A204.1 (cell line): ENCODE data around the gene MMS19.
A peak's percentile ranks its signal among the peaks of the same experiment; 100 is the strongest.

ENCODE experiments used
- FAIRE-seq: peaks from 2 replicates; lab custom pipeline; 2012; peaks lifted over from hg19 to GRCh38; lab: Jason Lieb, UNC

Gene MMS19, protein sequence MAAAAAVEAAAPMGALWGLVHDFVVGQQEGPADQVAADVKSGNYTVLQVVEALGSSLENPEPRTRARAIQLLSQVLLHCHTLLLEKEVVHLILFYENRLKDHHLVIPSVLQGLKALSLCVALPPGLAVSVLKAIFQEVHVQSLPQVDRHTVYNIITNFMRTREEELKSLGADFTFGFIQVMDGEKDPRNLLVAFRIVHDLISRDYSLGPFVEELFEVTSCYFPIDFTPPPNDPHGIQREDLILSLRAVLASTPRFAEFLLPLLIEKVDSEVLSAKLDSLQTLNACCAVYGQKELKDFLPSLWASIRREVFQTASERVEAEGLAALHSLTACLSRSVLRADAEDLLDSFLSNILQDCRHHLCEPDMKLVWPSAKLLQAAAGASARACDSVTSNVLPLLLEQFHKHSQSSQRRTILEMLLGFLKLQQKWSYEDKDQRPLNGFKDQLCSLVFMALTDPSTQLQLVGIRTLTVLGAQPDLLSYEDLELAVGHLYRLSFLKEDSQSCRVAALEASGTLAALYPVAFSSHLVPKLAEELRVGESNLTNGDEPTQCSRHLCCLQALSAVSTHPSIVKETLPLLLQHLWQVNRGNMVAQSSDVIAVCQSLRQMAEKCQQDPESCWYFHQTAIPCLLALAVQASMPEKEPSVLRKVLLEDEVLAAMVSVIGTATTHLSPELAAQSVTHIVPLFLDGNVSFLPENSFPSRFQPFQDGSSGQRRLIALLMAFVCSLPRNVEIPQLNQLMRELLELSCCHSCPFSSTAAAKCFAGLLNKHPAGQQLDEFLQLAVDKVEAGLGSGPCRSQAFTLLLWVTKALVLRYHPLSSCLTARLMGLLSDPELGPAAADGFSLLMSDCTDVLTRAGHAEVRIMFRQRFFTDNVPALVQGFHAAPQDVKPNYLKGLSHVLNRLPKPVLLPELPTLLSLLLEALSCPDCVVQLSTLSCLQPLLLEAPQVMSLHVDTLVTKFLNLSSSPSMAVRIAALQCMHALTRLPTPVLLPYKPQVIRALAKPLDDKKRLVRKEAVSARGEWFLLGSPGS

DNA sequence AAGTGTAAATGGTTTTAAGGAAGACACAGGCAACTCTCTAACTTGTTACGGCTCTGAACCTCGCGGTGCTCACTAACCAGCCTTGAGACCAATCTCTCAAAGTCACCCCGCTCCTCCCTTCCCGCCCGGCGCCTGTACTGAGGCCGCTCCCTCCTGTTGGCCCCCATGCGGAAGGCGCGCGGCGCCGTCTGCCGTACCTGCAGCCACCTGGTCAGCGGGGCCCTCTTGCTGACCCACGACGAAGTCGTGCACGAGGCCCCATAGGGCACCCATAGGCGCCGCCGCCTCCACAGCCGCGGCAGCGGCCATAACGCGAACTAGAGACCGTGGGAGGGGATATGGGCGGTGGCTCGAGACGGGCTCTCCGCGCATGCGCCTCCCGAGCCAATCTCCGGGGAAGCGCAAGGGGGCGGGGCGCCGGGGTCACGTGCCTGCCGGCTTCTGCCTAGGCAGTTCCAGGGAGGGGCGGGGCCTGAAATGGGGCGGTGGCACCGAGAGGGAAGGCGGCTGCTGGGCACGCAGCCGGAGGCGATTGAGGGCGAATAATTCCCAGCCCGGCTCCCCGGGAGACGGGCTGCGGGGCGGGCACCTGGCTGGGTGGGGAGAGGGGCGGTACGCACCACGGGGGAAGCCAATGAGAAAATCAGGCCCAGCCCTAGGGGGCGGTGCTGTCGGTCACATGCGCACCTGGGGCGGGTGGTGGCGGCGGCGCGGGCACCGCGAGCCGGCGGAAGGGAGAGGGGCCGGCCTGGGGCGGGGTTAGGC lies at the start of gene MMS19:
MMS19 (minus strand) TSS at position 347 of the 765 bp plus-strand sequence; CDS start at position 309, 38 bp downstream.
- FAIRE-seq = peak; percentile 90

DNA sequence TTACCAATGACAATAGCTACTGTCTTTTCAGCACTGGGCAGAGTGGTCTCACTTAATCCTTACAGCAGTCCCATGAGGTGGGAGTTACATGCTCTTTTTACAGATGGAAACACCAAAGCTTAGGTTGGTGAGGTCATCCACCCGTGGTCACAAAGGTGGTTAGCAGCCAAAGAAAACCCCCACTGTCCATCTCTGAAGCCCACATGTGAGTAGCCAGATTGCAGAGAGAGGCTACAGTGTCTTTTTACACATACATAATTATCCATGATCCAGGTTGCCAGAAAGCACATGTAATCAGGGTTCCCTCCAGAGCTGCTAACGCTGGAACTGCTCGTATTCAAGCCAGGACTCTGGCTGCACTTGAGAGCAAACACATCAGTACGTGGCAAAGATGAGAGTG lies 49.7 kb upstream of the MMS19 start:
- FAIRE-seq = no peak

DNA sequence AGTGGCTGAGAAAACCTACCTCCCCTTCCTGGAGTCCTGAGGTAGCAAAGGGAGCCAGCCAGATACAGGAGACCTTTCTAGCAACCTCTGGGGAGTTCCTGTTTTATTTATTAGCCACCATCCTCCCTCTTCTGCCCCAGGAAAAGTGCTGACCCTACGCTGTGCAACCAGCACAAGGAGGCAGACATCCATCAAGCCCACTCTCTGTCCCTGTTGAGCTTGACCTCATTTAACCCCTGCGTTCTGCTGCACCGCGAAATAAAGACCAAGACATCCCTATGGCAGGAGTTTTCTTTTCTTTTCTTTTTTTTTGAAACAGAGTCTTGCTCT lies 49.0 kb upstream of the MMS19 start:
- FAIRE-seq = no peak

DNA sequence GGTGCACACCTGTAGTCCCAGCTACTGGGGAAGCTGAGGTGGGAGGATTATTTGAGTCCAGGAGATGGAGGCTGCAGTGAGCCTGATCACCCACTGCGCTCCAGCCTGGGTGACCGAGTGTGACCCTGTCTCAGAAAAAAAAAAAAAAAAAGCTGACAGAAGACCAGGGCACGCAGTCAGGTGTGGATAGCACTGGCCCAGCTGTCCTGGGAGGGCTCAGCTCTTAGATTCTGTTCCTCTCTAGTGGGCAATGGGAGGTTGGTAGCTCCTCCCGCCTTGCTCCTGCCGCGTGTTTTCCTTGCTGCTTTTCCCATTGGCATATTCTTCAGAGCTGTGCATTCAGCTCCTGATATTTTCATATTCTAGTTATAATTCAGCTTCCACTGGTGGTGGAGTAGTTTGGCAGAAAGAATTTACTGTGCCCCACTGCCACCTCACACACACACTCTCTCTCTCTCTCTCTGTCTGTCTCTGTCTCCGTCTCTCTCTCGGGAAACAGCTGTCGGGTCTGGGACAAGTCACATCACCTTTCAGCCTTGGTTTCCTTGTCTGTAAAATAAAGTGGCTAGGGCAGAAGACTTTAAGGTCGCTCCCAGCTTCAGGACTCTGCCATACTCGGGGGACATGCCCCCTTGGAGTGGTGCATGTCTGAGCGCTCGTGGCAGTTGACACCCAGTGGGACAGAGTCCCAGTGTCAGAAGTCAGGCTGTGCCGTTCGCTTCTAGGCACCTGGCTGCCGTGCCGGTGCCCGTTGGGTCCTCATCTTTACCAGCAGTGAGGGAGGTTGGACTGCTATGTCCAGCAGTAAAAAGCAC lies 48.4 kb upstream of the MMS19 start:
- no peak for FAIRE-seq

DNA sequence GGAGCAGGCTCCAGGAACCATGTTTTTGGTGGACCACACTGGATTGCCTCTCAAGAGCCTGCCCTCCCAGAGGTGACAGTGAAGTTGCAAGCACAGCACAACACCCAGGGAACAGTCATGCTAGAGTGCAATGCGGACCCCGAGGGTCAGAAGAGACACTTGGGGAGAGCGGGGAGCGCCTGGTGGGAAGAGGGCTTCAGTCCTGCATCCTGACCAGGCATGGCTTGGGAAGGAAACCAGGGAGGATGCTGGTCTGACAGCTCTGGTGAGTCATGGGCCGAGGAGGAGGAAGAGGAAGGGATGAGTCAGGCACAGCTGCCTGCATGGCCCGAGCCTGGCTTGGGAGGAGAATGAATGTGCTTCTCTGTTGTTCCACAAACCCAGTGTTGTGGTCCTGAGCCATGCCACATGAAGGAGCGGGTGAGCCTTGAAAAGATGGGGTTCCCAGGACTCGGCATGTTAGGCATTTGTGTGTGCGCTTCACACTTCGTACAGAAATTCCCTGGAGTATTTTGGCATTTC lies 44.9 kb upstream of the MMS19 start:
- FAIRE-seq = peak; percentile 35

DNA sequence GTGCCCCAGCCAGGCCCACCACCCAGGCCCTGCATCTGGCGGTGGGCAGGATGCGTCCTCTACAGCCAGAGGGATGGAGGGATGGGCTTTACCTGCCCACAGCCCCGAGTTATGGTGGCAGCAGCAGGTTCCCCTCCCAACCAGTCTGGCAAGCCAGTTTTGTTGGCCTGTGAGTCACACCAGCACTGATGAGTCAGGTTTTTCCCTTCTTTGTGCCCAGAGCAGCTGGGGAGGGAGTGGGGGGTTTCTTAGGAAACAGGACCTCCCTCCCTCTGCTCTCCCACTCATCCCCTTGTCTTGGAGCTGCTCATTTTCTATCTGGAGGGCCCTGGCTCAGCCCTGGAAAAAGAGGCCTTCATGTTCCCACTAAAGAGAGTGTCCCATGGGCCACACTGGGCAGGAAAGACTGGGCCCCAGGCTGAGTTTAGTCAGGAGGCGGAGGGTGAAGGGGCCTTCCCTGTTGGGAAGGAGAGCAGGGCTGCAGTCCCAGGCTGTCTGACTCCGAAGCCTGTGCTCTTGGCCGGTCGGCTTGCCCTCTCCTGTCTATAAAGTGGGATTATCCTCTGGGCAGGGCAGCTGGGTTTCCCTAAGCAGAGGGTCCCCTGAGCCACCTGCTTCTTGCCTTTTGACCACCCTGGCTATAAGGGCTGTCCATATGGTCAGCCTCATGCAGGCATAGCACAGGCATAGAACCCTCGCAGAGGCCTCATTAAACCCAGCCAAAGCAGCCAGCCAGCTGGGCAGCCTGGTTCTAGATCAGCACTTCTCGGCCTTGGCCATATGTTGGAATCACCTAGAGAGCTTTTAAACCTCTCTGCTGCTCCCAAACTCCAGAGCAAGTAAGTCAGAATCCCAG lies 44.2 kb upstream of the MMS19 start:
- FAIRE-seq = no peak

DNA sequence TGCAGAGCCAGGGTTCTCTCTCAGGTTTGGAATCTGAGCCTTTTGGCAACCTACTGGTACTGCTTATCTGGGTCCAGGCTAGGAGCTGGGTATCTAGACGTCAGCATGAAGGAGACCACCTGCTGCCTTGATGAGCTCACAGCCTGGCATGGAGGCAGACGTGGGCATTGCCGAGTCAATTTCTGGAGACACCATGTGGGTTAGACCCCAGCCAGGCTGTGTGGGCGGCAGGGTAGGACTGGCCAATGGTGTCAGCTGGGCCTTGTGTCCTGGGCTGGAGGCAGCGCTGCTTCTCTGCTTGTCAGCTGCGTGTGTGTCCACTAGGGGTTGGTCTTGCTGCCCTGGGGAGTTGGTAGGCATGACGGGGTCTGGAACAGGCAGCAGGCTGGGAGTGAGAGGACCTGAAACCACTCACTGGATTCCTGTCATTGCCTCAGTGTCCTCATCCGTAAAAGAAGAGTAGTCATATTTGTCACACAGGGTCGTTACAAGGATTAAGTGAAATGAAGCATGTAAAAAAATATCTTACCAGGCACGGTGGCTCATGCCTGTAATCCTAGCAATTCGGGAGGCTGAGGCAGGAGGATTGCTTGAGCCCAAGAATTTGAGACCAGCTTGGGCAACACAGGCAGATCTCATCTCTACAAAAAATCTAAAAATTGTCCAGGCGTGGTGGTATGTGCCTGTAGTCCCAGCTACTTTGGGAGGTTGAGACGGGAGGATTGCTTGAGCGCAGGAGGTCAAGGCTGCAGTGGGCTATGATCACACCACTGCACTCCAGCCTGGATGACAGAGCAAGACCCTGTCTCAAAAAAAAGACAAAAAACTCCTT lies 42.7 kb upstream of the MMS19 start:
- FAIRE-seq = peak; percentile 60

DNA sequence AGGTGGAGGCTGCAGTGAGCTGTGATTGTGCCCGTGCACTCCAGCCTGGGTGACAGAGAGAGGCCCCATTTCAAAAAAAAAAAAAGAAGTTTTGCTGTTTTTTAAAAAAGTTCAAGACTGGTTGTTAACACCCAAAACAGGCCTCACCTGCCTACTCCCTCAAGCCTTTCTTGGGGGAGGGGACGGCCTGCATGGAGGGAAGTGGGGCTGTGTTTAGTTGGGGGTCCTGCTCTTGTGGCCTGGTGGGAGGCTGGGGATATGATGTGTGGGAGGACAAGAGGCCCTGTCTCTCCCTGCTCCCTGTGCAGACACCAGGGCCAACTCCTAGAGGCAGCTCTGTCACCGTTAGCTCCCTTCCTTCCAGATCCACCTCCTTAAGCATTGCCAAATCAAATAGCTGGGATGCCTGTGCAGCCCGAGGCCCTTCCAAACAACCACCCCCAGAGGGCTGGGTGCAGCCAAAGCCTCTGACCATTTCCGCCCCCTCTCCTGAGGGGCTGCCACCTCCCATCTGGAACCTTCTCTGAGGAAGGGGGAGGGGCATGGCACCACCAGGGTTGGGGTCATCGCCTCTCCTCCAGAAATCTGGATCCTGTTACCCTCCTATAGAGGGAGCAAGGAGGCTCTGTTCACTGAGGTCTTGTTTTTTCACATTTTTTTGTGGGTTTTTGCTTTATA lies 41.4 kb upstream of the MMS19 start:
- peak; percentile 98 for FAIRE-seq

DNA sequence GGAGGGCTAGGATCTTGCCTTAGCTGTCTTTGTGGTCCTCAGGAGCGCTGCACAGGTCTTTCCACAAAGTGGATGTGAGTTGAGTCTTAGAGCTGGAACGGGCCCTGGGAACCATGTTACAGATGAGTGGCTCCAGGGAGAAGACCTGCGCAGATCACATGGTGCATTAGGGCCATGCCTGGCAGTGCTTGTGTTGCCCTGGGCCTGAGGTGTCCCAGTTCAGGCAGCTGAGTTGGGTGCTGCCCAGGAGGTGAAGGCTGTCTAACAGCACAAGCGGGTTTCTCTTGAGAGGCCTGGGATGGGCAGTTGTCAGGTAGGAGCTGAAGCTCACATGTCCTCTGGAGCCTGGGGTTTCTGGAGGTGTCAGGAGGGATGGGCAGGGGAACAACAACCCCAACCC lies 40.6 kb upstream of the MMS19 start:
- FAIRE-seq = no peak

DNA sequence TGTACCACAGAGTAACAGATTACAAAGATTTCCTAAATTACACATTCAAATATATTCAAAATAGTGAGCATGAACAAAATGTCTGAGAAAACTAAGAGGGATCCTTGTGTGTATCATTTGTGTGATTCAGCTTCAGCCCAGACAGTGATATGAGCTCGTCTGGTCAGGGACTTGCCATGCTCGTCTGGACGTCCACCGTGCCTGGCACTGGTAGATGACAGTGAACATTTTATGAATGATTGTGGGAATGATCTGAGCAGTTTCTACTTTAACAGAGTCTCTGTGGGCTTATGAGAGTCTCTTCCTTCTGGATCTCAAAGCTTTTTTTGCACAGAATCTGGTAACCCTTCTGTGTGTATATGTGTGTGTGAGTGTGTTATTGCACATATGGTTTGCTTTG lies 40.2 kb upstream of the MMS19 start:
- FAIRE-seq = no peak

DNA sequence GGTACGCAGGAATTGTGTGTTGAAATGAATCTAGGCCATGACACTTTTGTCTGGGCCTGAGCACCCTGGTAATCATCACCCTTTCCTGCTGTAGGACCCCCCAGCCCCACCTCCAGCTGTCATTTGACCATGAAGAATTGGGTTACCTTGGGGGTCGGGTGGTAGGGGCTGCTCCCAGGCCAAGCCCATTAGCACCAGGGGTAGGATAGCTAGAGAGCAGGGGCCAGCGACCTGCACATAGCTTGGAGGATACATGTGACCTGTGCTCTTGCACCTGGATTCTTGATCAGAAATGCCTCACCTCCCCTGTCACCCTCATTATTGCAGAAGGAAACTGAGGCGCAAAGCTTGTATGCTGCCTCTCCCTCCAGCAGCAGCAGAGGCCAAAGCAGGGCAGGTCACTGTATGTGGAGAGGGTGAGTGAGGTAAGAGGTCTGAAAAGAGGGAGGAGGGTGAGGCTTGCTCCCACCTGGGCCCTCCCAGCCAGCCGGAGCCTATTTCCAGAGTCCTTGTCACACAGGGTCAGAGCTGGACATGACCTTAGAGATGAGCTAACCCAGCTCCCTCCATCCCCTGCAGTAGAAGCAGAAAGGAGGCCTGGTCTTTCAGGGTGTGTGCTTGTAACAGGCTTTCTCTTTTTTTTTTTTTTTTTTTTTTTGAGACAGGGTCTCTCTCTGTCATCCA lies 39.1 kb upstream of the MMS19 start:
- no peak for FAIRE-seq

DNA sequence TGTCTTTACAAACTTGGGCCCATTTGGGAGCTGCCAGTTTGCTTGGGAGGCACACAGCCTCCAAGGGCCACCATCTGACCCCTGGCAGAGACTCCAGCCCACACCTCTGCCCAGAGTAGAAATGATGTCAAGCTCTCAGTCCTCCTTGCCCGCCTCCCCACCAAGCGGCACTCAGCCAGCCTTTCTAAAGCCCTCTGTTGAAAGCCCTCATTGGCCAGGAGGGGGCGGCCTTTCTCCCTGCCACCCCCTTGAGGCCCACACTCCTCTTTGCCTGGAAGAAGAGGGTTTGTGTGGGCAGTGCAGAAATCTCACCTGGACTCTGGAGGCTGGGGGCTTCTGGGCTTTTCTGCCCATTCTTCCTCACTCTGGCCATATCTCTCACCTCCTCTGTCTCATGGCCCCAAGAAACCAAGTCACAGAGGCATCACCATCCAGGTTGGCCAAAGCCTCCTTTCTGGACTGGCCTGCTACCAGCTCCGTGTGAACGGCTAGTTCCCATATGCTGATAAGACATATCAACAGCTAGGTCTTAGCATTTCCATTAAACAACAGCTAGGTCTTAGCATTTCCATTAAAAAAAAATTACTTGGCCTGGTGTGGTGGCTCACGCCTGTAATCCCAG lies 36.6 kb upstream of the MMS19 start:
- no peak for FAIRE-seq

DNA sequence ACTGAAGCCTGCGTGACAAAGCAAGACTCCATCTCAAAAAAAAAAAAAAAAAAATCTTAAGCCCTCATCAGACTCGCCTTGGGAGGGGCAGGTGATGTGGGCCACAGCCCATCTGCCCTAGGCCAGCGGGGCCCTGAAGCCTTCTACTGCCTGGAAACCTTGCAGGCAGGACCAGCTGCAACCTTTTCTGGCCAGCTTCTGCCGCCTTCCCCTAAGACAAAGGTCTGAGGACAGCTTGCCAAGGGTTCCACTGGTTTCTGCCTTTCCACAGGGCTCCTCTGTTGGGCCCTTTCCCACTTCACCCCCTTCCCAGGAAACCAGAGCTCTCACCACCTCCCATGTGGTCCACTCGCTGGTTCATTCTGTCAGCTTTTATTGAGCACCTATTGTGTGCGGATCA lies 35.7 kb upstream of the MMS19 start:
- FAIRE-seq = no peak

DNA sequence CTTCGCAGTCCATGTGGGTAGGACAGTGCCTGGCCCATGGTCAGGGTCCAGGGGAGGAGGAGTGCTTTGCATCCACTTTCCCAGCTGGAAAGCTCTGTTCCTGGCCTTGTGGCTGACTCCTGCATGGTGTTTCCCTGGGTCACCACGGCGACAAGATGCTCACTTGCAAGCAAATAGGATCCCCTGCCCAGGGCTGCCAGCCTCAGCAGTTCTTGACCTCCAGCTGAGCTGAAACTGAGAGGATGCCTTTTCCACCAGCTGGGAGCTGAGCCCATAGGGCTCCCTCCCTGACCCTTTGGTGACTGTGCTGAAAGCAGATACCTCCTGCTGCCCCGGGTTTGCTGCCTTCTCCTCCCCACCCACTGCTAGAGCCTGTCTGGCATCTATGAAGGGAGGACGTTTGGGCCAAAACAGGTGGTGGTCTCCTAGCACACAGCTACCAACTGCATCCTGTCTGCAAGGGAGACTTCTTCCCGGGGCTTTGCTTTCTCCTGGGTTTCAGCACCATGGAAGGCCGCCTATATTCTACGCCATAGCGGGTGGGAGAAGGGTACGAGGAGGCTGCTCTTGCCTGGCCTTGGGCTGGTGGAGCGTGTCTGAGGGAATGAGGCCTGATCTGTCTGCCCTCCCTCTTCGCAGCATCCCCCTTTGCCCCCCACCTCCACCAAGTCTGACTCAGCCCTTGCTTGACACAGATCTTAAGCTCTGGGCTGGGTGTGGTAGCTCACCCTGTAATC lies 34.9 kb upstream of the MMS19 start:
- FAIRE-seq = no peak

DNA sequence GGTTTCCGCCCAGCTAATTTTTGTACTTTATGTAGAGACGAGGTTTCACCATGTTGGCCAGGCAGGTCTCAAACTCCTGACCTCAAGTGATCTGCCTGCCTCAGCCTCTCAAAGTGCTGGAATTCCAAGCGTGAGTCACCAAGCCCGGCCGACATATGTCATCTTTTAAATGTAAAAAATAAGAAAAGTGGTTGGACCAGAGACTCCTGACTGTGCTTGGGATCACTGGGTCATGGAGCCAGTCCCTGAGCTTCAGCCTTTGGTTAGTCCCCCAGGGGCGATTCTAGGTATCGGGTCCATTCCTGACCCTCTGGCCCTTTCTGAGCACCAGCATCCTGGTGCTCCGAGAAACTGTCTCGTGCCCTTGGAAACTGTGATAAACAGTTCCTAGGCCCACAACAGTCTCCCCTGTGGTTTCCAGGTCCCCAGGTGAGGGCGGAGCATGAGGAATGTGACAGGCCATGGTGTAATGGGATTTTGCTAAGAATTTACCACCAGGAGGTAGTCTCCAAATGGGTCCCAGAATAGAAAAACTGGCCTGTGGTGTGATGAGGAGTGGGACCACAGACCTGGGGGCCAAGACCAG lies 33.3 kb upstream of the MMS19 start:
- FAIRE-seq = no peak

DNA sequence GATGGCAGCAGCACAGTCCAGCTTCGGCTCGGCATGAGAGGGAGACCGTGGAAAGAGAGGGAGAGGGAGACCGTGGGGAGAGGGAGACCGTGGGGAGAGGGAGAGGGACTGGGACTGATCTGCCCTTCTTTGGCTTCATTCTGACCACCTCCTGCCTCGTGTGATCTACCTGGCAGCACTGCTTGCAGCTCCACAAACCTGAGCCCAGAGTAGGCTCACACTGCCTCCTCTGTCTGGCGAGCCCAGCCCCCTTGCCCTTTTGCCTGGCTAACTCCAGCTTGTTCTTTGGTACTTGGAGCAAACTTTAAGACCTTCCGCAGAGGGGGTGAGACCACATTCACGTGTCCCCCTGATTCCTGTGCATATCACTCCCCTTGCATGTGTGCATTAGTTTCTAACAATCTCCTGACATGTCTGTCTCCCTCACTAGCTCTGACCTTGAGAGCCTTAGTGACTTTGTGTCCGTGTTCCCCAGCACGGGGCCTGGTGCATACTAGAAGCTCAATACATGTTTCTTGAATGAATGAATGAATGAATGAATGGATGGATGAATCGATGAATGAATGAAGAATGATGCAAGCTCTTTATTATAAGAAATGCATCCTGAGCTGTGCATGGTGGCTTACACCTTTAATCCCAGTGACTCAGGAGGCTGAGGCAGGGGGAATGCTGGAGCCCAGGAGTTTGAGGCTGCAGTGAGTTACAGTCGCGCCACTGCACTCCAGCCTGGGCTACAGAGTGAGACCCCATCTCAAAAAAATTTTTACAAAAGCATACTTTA lies 31.7 kb upstream of the MMS19 start:
- FAIRE-seq = no peak
